Mesenchymal stem cell (in vitro differentiated cells and primary cell): ENCODE data around the gene ALDH1L1.

Source experiments
- DNase-seq: peaks from one replicate; pipeline ENCODE4 v3.0.0-alpha.2; 2013
- H2AFZ ChIP-seq: one replicate; pipeline ENCODE4 v1.6.1; 2013; ENCODE audit warnings: low read depth, mild to moderate bottlenecking, control low read depth, inconsistent platforms, low read length, moderate library complexity
- H2AK5ac ChIP-seq: 2 replicates; pipeline ENCODE4 v1.6.1; 2013; ENCODE audit warnings: low read length, moderate library complexity, mild to moderate bottlenecking, inconsistent platforms; ENCODE audit not compliant: severe bottlenecking
- H2BK120ac ChIP-seq: one replicate; pipeline ENCODE4 v1.6.1; 2013; ENCODE audit warnings: low read depth, mild to moderate bottlenecking, inconsistent platforms, low read length, moderate library complexity
- H2BK12ac ChIP-seq, 2 experiments: one replicate each; pipeline ENCODE4 v1.6.1; 2013; ENCODE audit warnings: inconsistent platforms in 2 of 2, low read length in 2 of 2, mild to moderate bottlenecking in 2 of 2, moderate library complexity in 2 of 2, control low read depth in 1 of 2
- H2BK15ac ChIP-seq: one replicate; pipeline ENCODE4 v1.6.1; 2013; ENCODE audit warnings: mild to moderate bottlenecking, low read depth, inconsistent platforms; ENCODE audit not compliant: poor library complexity, severe bottlenecking
- H2BK5ac ChIP-seq: 2 replicates; pipeline ENCODE4 v1.6.1; 2013; ENCODE audit warnings: low read depth, mild to moderate bottlenecking, low read length, control low read depth, inconsistent platforms; ENCODE audit not compliant: poor library complexity, severe bottlenecking
- H3K14ac ChIP-seq, 2 experiments: one replicate each; pipeline ENCODE4 v1.6.1; 2013; ENCODE audit warnings: inconsistent platforms in 2 of 2, low read length in 2 of 2, control low read depth in 1 of 2, mild to moderate bottlenecking in 1 of 2, moderate library complexity in 1 of 2
- H3K18ac ChIP-seq, 2 experiments: one replicate each; pipeline ENCODE4 v1.6.1; 2013; ENCODE audit warnings: inconsistent platforms in 2 of 2, low read length in 2 of 2, control low read depth in 1 of 2, low read depth in 1 of 2, mild to moderate bottlenecking in 1 of 2
- H3K23ac ChIP-seq, 2 experiments: one replicate each; pipeline ENCODE4 v1.6.1; 2013; ENCODE audit warnings: inconsistent platforms in 2 of 2, low read length in 2 of 2, mild to moderate bottlenecking in 2 of 2, moderate library complexity in 2 of 2, control low read depth in 1 of 2
- H3K27ac ChIP-seq: 2 replicates; pipeline ENCODE4 v1.5.1; 2013; ENCODE audit warnings: mild to moderate bottlenecking, moderate library complexity, low read length, control low read depth, inconsistent platforms; ENCODE audit not compliant: poor library complexity, severe bottlenecking
- H3K27me3 ChIP-seq, 2 experiments: 2 replicates each; pipeline versions ENCODE4 v1.6.1 to v1.7.0; 2013; ENCODE audit warnings: low read length in 2 of 2, mild to moderate bottlenecking in 2 of 2, moderate library complexity in 2 of 2, control low read depth in 1 of 2, inconsistent platforms in 1 of 2; ENCODE audit not compliant: control insufficient read depth in 1 of 2, insufficient read depth in 1 of 2
- H3K36me3 ChIP-seq, 2 experiments: 2 replicates each; pipeline versions ENCODE4 v1.6.1 to v1.7.0; 2013; ENCODE audit warnings: low read length in 2 of 2, control low read depth in 1 of 2, inconsistent platforms in 1 of 2, low read depth in 1 of 2, mild to moderate bottlenecking in 1 of 2; ENCODE audit not compliant: insufficient read depth in 2 of 2, control insufficient read depth in 1 of 2
- H3K4ac ChIP-seq, 2 experiments: one replicate each; pipeline ENCODE4 v1.6.1; 2013; ENCODE audit warnings: inconsistent platforms in 2 of 2, low read length in 2 of 2, mild to moderate bottlenecking in 2 of 2, moderate library complexity in 2 of 2, control low read depth in 1 of 2, low read depth in 1 of 2
- H3K4me1 ChIP-seq: 2 replicates; pipeline ENCODE4 v1.6.1; 2013; ENCODE audit warnings: low read depth, low read length, control low read depth; ENCODE audit not compliant: control insufficient read depth, insufficient read depth
- H3K4me2 ChIP-seq: 2 replicates; pipeline ENCODE4 v1.6.1; 2013; ENCODE audit warnings: low read length, mild to moderate bottlenecking, inconsistent platforms; ENCODE audit not compliant: poor library complexity, severe bottlenecking
- H3K4me3 ChIP-seq, 2 experiments: 2 replicates each; pipeline versions ENCODE4 v1.5.1 to v1.7.0; 2013; ENCODE audit warnings: low read length in 2 of 2, mild to moderate bottlenecking in 2 of 2, control low read depth in 1 of 2, low read depth in 1 of 2; ENCODE audit not compliant: insufficient read depth in 1 of 2
- H3K79me1 ChIP-seq: replicated peaks from 2 replicates; pipeline ENCODE4 v1.6.1; 2013; ENCODE audit warnings: mild to moderate bottlenecking, control low read depth, low read length, inconsistent platforms; ENCODE audit not compliant: poor library complexity, severe bottlenecking
- H3K9ac ChIP-seq: 2 replicates; pipeline ENCODE4 v1.7.0; 2013; ENCODE audit warnings: mild to moderate bottlenecking, low read length, moderate library complexity
- H3K9me3 ChIP-seq: 2 replicates; pipeline ENCODE4 v1.7.0; 2013; ENCODE audit warnings: mild to moderate bottlenecking, low read length; ENCODE audit not compliant: control insufficient read depth
- H4K8ac ChIP-seq: one replicate; pipeline ENCODE4 v1.6.1; 2013; ENCODE audit warnings: inconsistent platforms, mild to moderate bottlenecking, low read length, moderate library complexity
- H4K91ac ChIP-seq: one replicate; pipeline ENCODE4 v1.6.1; 2013; ENCODE audit warnings: mild to moderate bottlenecking, low read length, inconsistent platforms
- WGBS: methylation state at CpG from one replicate; pipeline ENCODE4 v1.1.7; 2013; ENCODE audit warnings: mixed read lengths; 5-methylcytosine and 5-hydroxymethylcytosine counted together

ALDH1L1 gene

GRCh38 chr3:126160243-126161210 lies 19.9 kb downstream of the ALDH1L1 start:
- Histone ChIP-seq H2BK15ac (no peak overlapping the region), H2AFZ (no peak overlapping the region), H2BK12ac (no peak overlapping the region), H3K36me3 (no peaks in the 10 kb centered on the region), H4K91ac (no peak overlapping the region), H4K8ac (no peak overlapping the region), H3K18ac (no peak overlapping the region), H2BK5ac (no peak overlapping the region), H3K79me1 (no peaks in the 10 kb centered on the region), H3K9ac (no peak overlapping the region), H3K23ac (no peak overlapping the region), H3K27me3 (peaks cover 4 to 73% of the 10 kb centered on the region in 2 experiments), H2AK5ac (no peak overlapping the region), H3K27ac (no peak overlapping the region), H3K4ac (no peak overlapping the region), H3K9me3 (no peaks in the 10 kb centered on the region), H2BK120ac (no peak overlapping the region), H3K4me2 (no peak overlapping the region), H3K4me3 (no peak overlapping the region), H3K14ac (no peak overlapping the region), H3K4me1 (no peaks in the 10 kb centered on the region)
- no peak for DNase-seq
- WGBS = 93% methylated on average over 8 of the region's 10 CpGs

GRCh38 chr3:126159476-126159875 lies 20.9 kb downstream of the ALDH1L1 start:
- Histone ChIP-seq H4K91ac (no peak overlapping the region), H3K79me1 (no peaks in the 10 kb centered on the region), H3K27me3 (peaks cover 6 to 74% of the 10 kb centered on the region in 2 experiments), H2AFZ (no peak overlapping the region), H2BK15ac (no peak overlapping the region), H2BK12ac (no peak overlapping the region), H3K4ac (no peak overlapping the region), H3K4me1 (no peaks in the 10 kb centered on the region), H2AK5ac (no peak overlapping the region), H2BK5ac (no peak overlapping the region), H3K9ac (no peak overlapping the region), H4K8ac (no peak overlapping the region), H3K4me2 (no peak overlapping the region), H3K9me3 (no peaks in the 10 kb centered on the region), H3K14ac (no peak overlapping the region), H3K36me3 (no peaks in the 10 kb centered on the region), H3K4me3 (no peak overlapping the region), H3K27ac (no peak overlapping the region), H3K23ac (no peak overlapping the region), H3K18ac (no peak overlapping the region), H2BK120ac (no peak overlapping the region)
- WGBS = 60% methylated on average over 1 of the region's 1 CpG
- no peak for DNase-seq

DNA sequence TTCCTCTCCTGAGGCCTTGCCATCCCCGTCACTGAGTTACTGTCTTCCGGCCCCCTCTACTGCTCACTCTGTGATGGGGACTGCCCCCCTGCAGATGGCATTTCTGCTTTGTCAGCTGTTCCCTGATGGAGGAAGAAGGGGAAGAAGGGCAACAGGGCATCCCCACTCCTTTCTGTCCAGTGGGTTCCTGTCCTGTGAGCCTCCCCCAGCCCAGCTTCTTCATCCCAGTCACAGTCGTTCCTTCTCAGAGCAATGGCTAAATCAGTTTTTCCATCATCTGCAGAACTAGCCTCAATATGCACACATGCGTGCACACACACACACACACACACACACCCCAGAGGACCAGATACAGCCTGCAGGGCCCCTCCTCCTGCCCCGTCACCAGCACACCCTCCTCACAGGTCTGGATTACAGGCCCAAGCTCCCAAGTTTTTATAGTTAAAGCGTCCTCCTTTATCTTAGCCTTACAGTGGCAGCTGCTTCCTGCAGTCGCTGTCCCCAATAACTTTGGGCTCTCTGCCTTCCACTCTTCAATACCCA lies 21.4 kb downstream of the ALDH1L1 start:
- Histone ChIP-seq H3K27ac (no peak overlapping the region), H2BK120ac (no peak overlapping the region), H3K14ac (no peak overlapping the region), H3K9me3 (no peaks in the 10 kb centered on the region), H2AFZ (no peak overlapping the region), H3K36me3 (no peaks in the 10 kb centered on the region), H3K4me2 (no peak overlapping the region), H2AK5ac (no peak overlapping the region), H3K4me3 (no peak overlapping the region), H3K4me1 (no peaks in the 10 kb centered on the region), H2BK15ac (no peak overlapping the region), H4K8ac (no peak overlapping the region), H3K18ac (no peak overlapping the region), H2BK12ac (no peak overlapping the region), H3K79me1 (no peaks in the 10 kb centered on the region), H3K9ac (no peak overlapping the region), H3K27me3 (peaks cover 6 to 70% of the 10 kb centered on the region in 2 experiments), H4K91ac (no peak overlapping the region), H3K23ac (no peak overlapping the region), H3K4ac (no peak overlapping the region), H2BK5ac (no peak overlapping the region)
- WGBS = 72% methylated on average over 4 of the region's 7 CpGs
- DNase-seq = no peak
